Trophoblast cell (in vitro differentiated cells and primary cell): ENCODE data around the gene ICA1.

Experiments
- DNase-seq, 2 donors: peaks; one replicate each; pipeline ENCODE4 v3.0.0-alpha.2; 2016
- H2AFZ ChIP-seq: 2 replicates; pipeline ENCODE4 v1.6.1; 2013; ENCODE audit warnings: low read length, moderate library complexity, mild to moderate bottlenecking; ENCODE audit not compliant: insufficient read depth, poor library complexity
- H2AK5ac ChIP-seq: 2 replicates; pipeline ENCODE4 v1.6.1; 2013; ENCODE audit warnings: mild to moderate bottlenecking, low read length
- H2BK120ac ChIP-seq: 2 replicates; pipeline ENCODE4 v1.6.1; 2013; ENCODE audit warnings: low read length, mild to moderate bottlenecking, moderate library complexity; ENCODE audit not compliant: insufficient read depth, poor library complexity
- H2BK12ac ChIP-seq: 2 replicates; pipeline ENCODE4 v1.6.1; 2013; ENCODE audit warnings: mild to moderate bottlenecking, low read length, moderate library complexity
- H2BK5ac ChIP-seq: 2 replicates; pipeline ENCODE4 v1.6.1; 2013; ENCODE audit warnings: low read length, low read depth, moderate library complexity, mild to moderate bottlenecking; ENCODE audit not compliant: poor library complexity
- H3K14ac ChIP-seq: 2 replicates; pipeline ENCODE4 v1.6.1; 2013; ENCODE audit warnings: mild to moderate bottlenecking, low read length
- H3K18ac ChIP-seq: 2 replicates; pipeline ENCODE4 v1.6.1; 2013; ENCODE audit warnings: mild to moderate bottlenecking, low read length
- H3K23ac ChIP-seq: 2 replicates; pipeline ENCODE4 v1.6.1; 2013; ENCODE audit warnings: low read length
- H3K27ac ChIP-seq: 2 replicates; pipeline ENCODE4 v1.5.1; 2013; ENCODE audit warnings: low read depth, mild to moderate bottlenecking, inconsistent platforms, low read length, moderate library complexity
- H3K27me3 ChIP-seq: 2 replicates; pipeline ENCODE4 v1.6.1; 2013; ENCODE audit warnings: inconsistent platforms, mild to moderate bottlenecking, low read length, moderate library complexity; ENCODE audit not compliant: insufficient read depth
- H3K36me3 ChIP-seq, 2 experiments: 1 replicate in 1 of 2; 2 replicates in 1 of 2; pipeline ENCODE4 v1.6.1; 2013; ENCODE audit warnings: low read length in 2 of 2, mild to moderate bottlenecking in 2 of 2, moderate library complexity in 1 of 2; ENCODE audit not compliant: insufficient read depth in 2 of 2, control insufficient read depth in 1 of 2
- H3K4ac ChIP-seq: 2 replicates; pipeline ENCODE4 v1.6.1; 2013; ENCODE audit warnings: low read depth, mild to moderate bottlenecking, low read length, moderate library complexity
- H3K4me1 ChIP-seq, 2 experiments: 1 replicate in 1 of 2; 2 replicates in 1 of 2; pipeline ENCODE4 v1.6.1; 2013; ENCODE audit warnings: low read length in 2 of 2, mild to moderate bottlenecking in 2 of 2, moderate library complexity in 1 of 2; ENCODE audit not compliant: insufficient read depth in 2 of 2, control insufficient read depth in 1 of 2
- H3K4me2 ChIP-seq: 2 replicates; pipeline ENCODE4 v1.6.1; 2013; ENCODE audit warnings: inconsistent platforms, mild to moderate bottlenecking, low read length, moderate library complexity
- H3K4me3 ChIP-seq: 2 replicates; pipeline ENCODE4 v1.5.1; 2013; ENCODE audit warnings: mild to moderate bottlenecking, low read depth, low read length, inconsistent platforms
- H3K79me1 ChIP-seq: one replicate; pipeline ENCODE4 v1.6.1; 2013; ENCODE audit warnings: low read length
- H3K79me2 ChIP-seq: 2 replicates; pipeline ENCODE4 v1.6.1; 2013; ENCODE audit warnings: low read length, mild to moderate bottlenecking; ENCODE audit not compliant: control insufficient read depth, insufficient read depth, poor library complexity
- H3K9ac ChIP-seq: 2 replicates; pipeline ENCODE4 v1.6.1; 2013; ENCODE audit warnings: mild to moderate bottlenecking, low read length
- H3K9me3 ChIP-seq: 2 replicates; pipeline ENCODE4 v1.6.1; 2013; ENCODE audit warnings: low read depth, mild to moderate bottlenecking, control low read depth, inconsistent platforms, low read length; ENCODE audit not compliant: insufficient read depth
- H4K12ac ChIP-seq: 2 replicates; pipeline ENCODE4 v1.6.1; 2013; ENCODE audit warnings: low read depth, mild to moderate bottlenecking, low read length, moderate library complexity
- H4K8ac ChIP-seq: 2 replicates; pipeline ENCODE4 v1.6.1; 2013; ENCODE audit warnings: low read depth, mild to moderate bottlenecking, low read length, moderate library complexity
- H4K91ac ChIP-seq: one replicate; pipeline ENCODE4 v1.6.1; 2013; ENCODE audit warnings: low read depth, mild to moderate bottlenecking, low read length, moderate library complexity
- WGBS: extraction: QIAGEN DNeasy Blood & Tissue Kit; methylation state at CpG from one replicate; pipeline ENCODE4 v1.1.7; 2013; ENCODE audit warnings: missing lambda C conversion rate; ENCODE audit not compliant: insufficient read length, insufficient coverage; ENCODE audit errors: extremely low coverage; 5-methylcytosine and 5-hydroxymethylcytosine counted together

Gene ICA1

GRCh38 chr7:8112685-8113084 lies 149.3 kb downstream of the ICA1 start:
- Histone ChIP-seq H3K9ac (no peak overlapping the region), H3K4me3 (no peak overlapping the region), H4K8ac (no peak overlapping the region), H3K27me3 (no peaks in the 10 kb centered on the region), H2BK120ac (no peak overlapping the region), H3K36me3 (peaks cover 0 to 2% of the 10 kb centered on the region in 2 experiments), H3K79me2 (no peaks in the 10 kb centered on the region), H3K4me2 (no peak overlapping the region), H3K9me3 (peaks cover 2% of the 10 kb centered on the region), H2BK5ac (no peak overlapping the region), H3K4ac (no peak overlapping the region), H2BK12ac (no peak overlapping the region), H3K23ac (no peak overlapping the region), H3K27ac (no peak overlapping the region), H3K14ac (no peak overlapping the region), H3K18ac (no peak overlapping the region), H4K91ac (no peak overlapping the region), H4K12ac (no peak overlapping the region), H3K79me1 (no peaks in the 10 kb centered on the region), H2AK5ac (no peak overlapping the region), H2AFZ (no peak overlapping the region), H3K4me1 (no peaks in the 10 kb centered on the region)
- no CpG with 5 or more reads among the region's 2 CpGs for WGBS
- no peak for DNase-seq

- no peak for DNase-seq
These were observed 150.5 kb downstream of the ICA1 start for GRCh38 chr7:8111282-8111960.

GRCh38 chr7:8109196-8110022 lies 152.6 kb downstream of the ICA1 start:
- H3K27ac ChIP-seq: no peak overlapping the region
- H3K4me2 ChIP-seq: no peak overlapping the region
- no peak overlapping the region for H3K4ac ChIP-seq
- no peak overlapping the region for H2BK12ac ChIP-seq
- no peak overlapping the region for H4K12ac ChIP-seq
- peaks cover 0 to 2% of the 10 kb centered on the region in 2 experiments for H3K36me3 ChIP-seq
- no peak overlapping the region for H2BK120ac ChIP-seq
- peaks cover 2% of the 10 kb centered on the region for H3K9me3 ChIP-seq
- H3K23ac ChIP-seq: no peak overlapping the region
- no peaks in the 10 kb centered on the region for H3K79me2 ChIP-seq
- H2BK5ac ChIP-seq: no peak overlapping the region
- no peak overlapping the region for H4K8ac ChIP-seq
- DNase-seq: no peak
- H3K79me1 ChIP-seq: no peaks in the 10 kb centered on the region
- WGBS: no CpG with 5 or more reads among the region's 4 CpGs
- no peak overlapping the region for H3K14ac ChIP-seq
- no peak overlapping the region for H2AFZ ChIP-seq
- H3K27me3 ChIP-seq: no peaks in the 10 kb centered on the region
- no peaks in the 10 kb centered on the region for H3K4me1 ChIP-seq
- no peak overlapping the region for H3K18ac ChIP-seq
- no peak overlapping the region for H2AK5ac ChIP-seq
- no peak overlapping the region for H3K9ac ChIP-seq
- H4K91ac ChIP-seq: no peak overlapping the region
- no peak overlapping the region for H3K4me3 ChIP-seq

More at GRCh38 chr7:8111282-8111960, 150.5 kb downstream of the ICA1 start:
- Histone ChIP-seq H3K18ac (no peak overlapping the region), H3K14ac (no peak overlapping the region), H3K4me2 (no peak overlapping the region), H3K4me3 (no peak overlapping the region), H2BK12ac (no peak overlapping the region), H4K12ac (no peak overlapping the region), H3K23ac (no peak overlapping the region), H2AFZ (no peak overlapping the region), H4K8ac (no peak overlapping the region), H3K9ac (no peak overlapping the region), H3K36me3 (peaks cover 0 to 2% of the 10 kb centered on the region in 2 experiments), H2AK5ac (no peak overlapping the region), H3K9me3 (peaks cover 2% of the 10 kb centered on the region), H3K4me1 (no peaks in the 10 kb centered on the region), H3K79me1 (no peaks in the 10 kb centered on the region), H2BK120ac (no peak overlapping the region), H2BK5ac (no peak overlapping the region), H3K27me3 (no peaks in the 10 kb centered on the region), H3K4ac (no peak overlapping the region), H4K91ac (no peak overlapping the region), H3K27ac (no peak overlapping the region), H3K79me2 (no peaks in the 10 kb centered on the region)
- no CpG with 5 or more reads among the region's 11 CpGs for WGBS

- H3K4me1 ChIP-seq: no peaks in the 10 kb centered on the region
- H3K9ac ChIP-seq: no peak overlapping the region
- H3K14ac ChIP-seq: no peak overlapping the region
- H3K23ac ChIP-seq: no peak overlapping the region
- no peak overlapping the region for H2AFZ ChIP-seq
- H2BK12ac ChIP-seq: no peak overlapping the region
- no peak overlapping the region for H3K18ac ChIP-seq
- no peak overlapping the region for H4K91ac ChIP-seq
- no peak overlapping the region for H2BK120ac ChIP-seq
- no peak overlapping the region for H3K4me2 ChIP-seq
- WGBS: no CpG with 5 or more reads among the region's 4 CpGs
- no peak overlapping the region for H4K12ac ChIP-seq
- H3K79me1 ChIP-seq: no peaks in the 10 kb centered on the region
- no peaks in the 10 kb centered on the region for H3K9me3 ChIP-seq
- H2AK5ac ChIP-seq: no peak overlapping the region
- H4K8ac ChIP-seq: no peak overlapping the region
- H3K27me3 ChIP-seq: no peaks in the 10 kb centered on the region
- H2BK5ac ChIP-seq: no peak overlapping the region
- H3K4me3 ChIP-seq: no peak overlapping the region
- no peak for DNase-seq
- H3K36me3 ChIP-seq: no peaks in the 10 kb centered on the region
- no peak overlapping the region for H3K4ac ChIP-seq
- no peak overlapping the region for H3K27ac ChIP-seq
- H3K79me2 ChIP-seq: no peaks in the 10 kb centered on the region
These were observed 156.4 kb downstream of the ICA1 start for GRCh38 chr7:8105449-8106095.
